K562 (cell line): ENCODE data around the gene BSCL2. TPM values are rescaled to one million over a fixed set of nuclear protein-coding genes. Genes with fewer than 3 reads are reported as not detected.
A peak's percentile ranks its signal among the peaks of the same experiment; 100 is the strongest.

Source experiments
- ATAC-seq: fragments of 200-7000 bp; cut with Tn5 transposase; 3 replicates; pipeline ENCODE4 v1.9.1; 2020; ENCODE audit warnings: moderate library complexity
- BruUV-seq: library from RNA; stranded (reverse); fragments of 400-500 nt; replicated peaks from 2 replicates; lab custom pipeline; 2021; lab: Mats Ljungman, UMichigan
- CTCF ChIA-PET: fragments of 300-600 bp; formaldehyde crosslinking; extraction: SDS; loops from one replicate; lab custom pipeline; 2021; ENCODE audit warnings: low intra/inter-chr PET ratio; lab: Yijun Ruan, JAX
- POLR2A ChIA-PET: fragments of 300-600, 350-650 bp; sonication (Branson Sonifier 250); formaldehyde crosslinking; extraction: SDS; loops from one replicate; lab custom pipeline; 2021; ENCODE audit warnings: antibody characterized with exemption, inconsistent platforms; lab: Yijun Ruan, JAX
- DNase-seq, 4 experiments: peaks; one replicate each; pipeline versions ENCODE4 v3.0.0 to v3.0.0-alpha.2; 2011 to 2018; ENCODE audit warnings: low spot score in 3 of 4, mixed read lengths in 3 of 4; ENCODE audit errors: extremely low read depth in 1 of 4
- FAIRE-seq: peaks from 2 replicates; lab custom pipeline; 2011; peaks lifted over from hg19 to GRCh38; lab: Jason Lieb, UNC
- H2AFZ ChIP-seq: 2 replicates; pipeline ENCODE4 v1.6.0; 2011; ENCODE audit warnings: low read depth, low read length, control low read depth, inconsistent platforms
- H3K27ac ChIP-seq: fragments of 200-600 bp; 3 replicates; pipeline ENCODE4 v1.8.0; 2011; ENCODE audit warnings: low read depth, mild to moderate bottlenecking, control low read depth, inconsistent platforms, low read length, moderate library complexity, mixed read lengths; ENCODE audit errors: extremely low read depth
- H3K27me3 ChIP-seq, 2 experiments: fragments of 300-600 bp in 1 of 2; 2 replicates in 1 of 2; 3 replicates in 1 of 2; pipeline versions ENCODE4 v1.6.0 to v1.8.0; 2011; ENCODE audit warnings: inconsistent platforms in 2 of 2, low read length in 2 of 2, mild to moderate bottlenecking in 1 of 2, mixed read lengths in 1 of 2, moderate library complexity in 1 of 2; ENCODE audit not compliant: control insufficient read depth in 2 of 2, insufficient read depth in 2 of 2
- H3K36me3 ChIP-seq: fragments of 300-600 bp; 3 replicates; pipeline ENCODE4 v1.8.0; 2011; ENCODE audit warnings: mild to moderate bottlenecking, low read length, inconsistent platforms; ENCODE audit not compliant: control insufficient read depth, insufficient read depth
- H3K4me1 ChIP-seq, 2 experiments: fragments of 200-600 bp in 1 of 2; replicated peaks in 1 of 2; 2 replicates in 1 of 2; 3 replicates in 1 of 2; pipeline versions ENCODE4 v1.5.1 to v1.8.0; 2011; ENCODE audit warnings: inconsistent platforms in 2 of 2, low read length in 2 of 2, mild to moderate bottlenecking in 1 of 2, mixed read lengths in 1 of 2, moderate library complexity in 1 of 2; ENCODE audit not compliant: control insufficient read depth in 2 of 2, insufficient read depth in 2 of 2
- H3K4me2 ChIP-seq: 2 replicates; pipeline ENCODE4 v1.6.1; 2011; ENCODE audit warnings: low read length, control low read depth, inconsistent platforms, mixed read lengths; ENCODE audit not compliant: insufficient read depth
- H3K4me3 ChIP-seq: fragments of 200-600 bp; sonication (generic), shearing (Covaris generic); 2 replicates; pipeline ENCODE4 v1.5.1; 2016; ENCODE audit warnings: control low read depth, inconsistent platforms
- H3K79me2 ChIP-seq: fragments of 200-600 bp; 3 replicates; pipeline ENCODE4 v1.8.0; 2011; ENCODE audit warnings: low read length, inconsistent platforms; ENCODE audit not compliant: control insufficient read depth, insufficient read depth
- H3K9ac ChIP-seq, 2 experiments: 2 replicates each; pipeline versions ENCODE4 v1.6.0 to v1.6.1; 2011; ENCODE audit warnings: low read depth in 2 of 2, low read length in 2 of 2, control low read depth in 1 of 2, inconsistent platforms in 1 of 2, mild to moderate bottlenecking in 1 of 2, mixed read lengths in 1 of 2; ENCODE audit not compliant: insufficient read depth in 1 of 2
- H3K9me1 ChIP-seq: one replicate; pipeline ENCODE4 v1.6.0; 2011; ENCODE audit warnings: inconsistent platforms, mild to moderate bottlenecking, low read length, moderate library complexity; ENCODE audit not compliant: control insufficient read depth, insufficient read depth
- H3K9me3 ChIP-seq: replicated peaks from 2 replicates; pipeline ENCODE4 v1.5.1; 2011; ENCODE audit warnings: low read depth, low read length, inconsistent platforms; ENCODE audit not compliant: control insufficient read depth, insufficient read depth
- H4K20me1 ChIP-seq: replicated peaks from 2 replicates; pipeline ENCODE4 v1.6.1; 2011; ENCODE audit warnings: low read length, inconsistent platforms, mixed read lengths; ENCODE audit not compliant: control insufficient read depth, insufficient read depth
- CBX5 ChIP-seq: IDR thresholded peaks from 2 replicates; pipeline ENCODE4 v1.6.1; 2014; ENCODE audit warnings: low read depth, borderline replicate concordance
- CTCFL ChIP-seq: IDR thresholded peaks from 2 replicates; pipeline ENCODE4 v1.6.1; 2011; ENCODE audit warnings: borderline replicate concordance, low read depth, mild to moderate bottlenecking, moderate library complexity, low read length; ENCODE audit not compliant: insufficient read depth, poor library complexity, severe bottlenecking
- E2F1 ChIP-seq: sonication (generic); formaldehyde crosslinking; IDR thresholded peaks from 2 replicates; pipeline ENCODE4 v1.8.1; 2023; ENCODE audit warnings: mild to moderate bottlenecking, missing genetic modification reagents, moderate library complexity
- MED1 ChIP-seq: sonication (generic); formaldehyde crosslinking; IDR thresholded peaks from 2 replicates; pipeline ENCODE4 v1.8.1; 2023; ENCODE audit warnings: missing genetic modification reagents, borderline replicate concordance
- MTF1 ChIP-seq: fragments of 250-450 bp; sonication (Bioruptor Pico); IDR thresholded peaks from 2 replicates; pipeline ENCODE4 v1.9.0; 2021; ENCODE audit warnings: moderate library complexity, mild to moderate bottlenecking, inconsistent platforms, borderline replicate concordance
- RFX5 ChIP-seq: IDR thresholded peaks from 2 replicates; pipeline ENCODE4 v1.6.1; 2011; ENCODE audit warnings: low read depth, mild to moderate bottlenecking, improper control_type of control experiment, low read length
- TFAP4 ChIP-seq: sonication (generic); formaldehyde crosslinking; IDR thresholded peaks from 2 replicates; pipeline ENCODE4 v1.8.0; 2022; ENCODE audit warnings: missing genetic modification reagents, mild to moderate bottlenecking, moderate library complexity, borderline replicate concordance
- VEZF1 ChIP-seq: fragments of 200-800 bp; sonication (Bioruptor generic); IDR thresholded peaks from 2 replicates; pipeline ENCODE4 v1.6.1; 2017; ENCODE audit warnings: missing genetic modification characterization, missing compliant biosample characterization
- XRCC4 ChIP-seq: IDR thresholded peaks from one replicate; pipeline ENCODE4 v1.6.1; 2011; ENCODE audit not compliant: insufficient read depth, insufficient read length; ENCODE audit errors: extremely low read depth
- ZBTB12 ChIP-seq: fragments of 250-450 bp; sonication (Bioruptor Pico); IDR thresholded peaks from 2 replicates; pipeline ENCODE4 v1.4.0; 2020
- ZBTB43 ChIP-seq: sonication (generic); formaldehyde crosslinking; IDR thresholded peaks from 2 replicates; pipeline ENCODE4 v1.8.0; 2023; ENCODE audit warnings: mild to moderate bottlenecking, missing genetic modification reagents
- ZFP36 ChIP-seq: fragments of 150-350 bp; IDR thresholded peaks from 2 replicates; pipeline ENCODE4 v1.6.1; 2018; ENCODE audit warnings: low read length, low read depth; ENCODE audit not compliant: partially characterized antibody
- ZKSCAN1 ChIP-seq: fragments of 150-350 bp; IDR thresholded peaks from 2 replicates; pipeline ENCODE4 v1.6.1; 2016; ENCODE audit warnings: low read depth, low read length
- ZNF12 ChIP-seq: sonication (generic); formaldehyde crosslinking; IDR thresholded peaks from 2 replicates; pipeline ENCODE4 v1.4.0; 2020; ENCODE audit warnings: mild to moderate bottlenecking, missing genetic modification reagents
- WGBS: fragments of 100-300 bp; shearing (Covaris generic); methylation state at CpG from one replicate; pipeline ENCODE4 v1.1.6; 2016; ENCODE audit warnings: low coverage, mixed read lengths; ENCODE audit not compliant: insufficient coverage; ENCODE audit errors: missing lambda C conversion rate; 5-methylcytosine and 5-hydroxymethylcytosine counted together
- in situ Hi-C: fragments of 300-500 bp; cut with MboI; formaldehyde crosslinking; loops from 4 replicates; pipeline ENCODE4 v1.15.0; 2018; ENCODE audit warnings: inconsistent platforms, mixed read lengths
- intact Hi-C: fragments of 100-400 bp; cut with micrococcal nuclease; formaldehyde crosslinking; loops from 2 replicates; pipeline ENCODE4 v1.14.2; 2022
- polyA plus RNA-seq, 8 experiments: library from polyadenylated mRNA; depleted of rRNA in 4 of 8; stranded (reverse) in 5 of 8; unstranded in 3 of 8; fragments of >200 nt; fragmentation: Nextera tagmentation in 2 of 8; fragmentation: Illumina TruSeq in 1 of 8; extraction: Ambion mirVana in 2 of 8; extraction: Trizol in 1 of 8; gene quantifications; 2 replicates each; pipeline versions ENCODE4 v1.2.1 to v1.2.3, GENCODE V29; 2011 to 2014; ENCODE audit warnings: inconsistent platforms in 1 of 8, missing spikeins in 1 of 8
- total RNA-seq, 7 experiments: library from RNA; depleted of rRNA in 6 of 7; stranded (reverse); fragments of >200 nt in 6 of 7; fragmentation: Illumina TruSeq in 2 of 7; extraction: Trizol in 2 of 7; gene quantifications; 2 replicates each; pipeline versions ENCODE4 v1.2.1 to v1.2.3, GENCODE V29; 2011 to 2021; ENCODE audit warnings: low replicate concordance in 1 of 7

Gene BSCL2
- total and polyA plus RNA-seq, 9 of the 15 experiments (the other 6 are each of a cell fraction or from before 2014, with no cell fraction given): 18.9 to 51.7 (median 35.2) TPM

- Histone ChIP-seq H3K27ac (no peak overlapping the region), H3K4me3 (no peak overlapping the region), H4K20me1 (no peaks in the 10 kb centered on the region), H2AFZ (no peak overlapping the region), H3K4me2 (no peak overlapping the region), H3K9ac (peak overlapping the region in 1 of 2 experiments; percentile 72; a peak in 1 of 4 replicates), H3K4me1 (peaks cover 0 to 10% of the 10 kb centered on the region in 2 experiments; a peak in 3 of 5 replicates), H3K9me1 (no peaks in the 10 kb centered on the region), H3K27me3 (no peaks in the 10 kb centered on the region), H3K79me2 (no peaks in the 10 kb centered on the region), H3K9me3 (no peaks in the 10 kb centered on the region), H3K36me3 (peaks cover 33% of the 10 kb centered on the region)
- ChIA-PET CTCF (no interaction called here), POLR2A (interaction anchor here (0.7 to 1.9 kb wide), 6 partner anchors 8 to 117 kb away, joined by 3 to 11 read pairs (median 4); partner anchors contain the start of genes C11orf98, CSKMT, NXF1 and UQCC3)
- no peak for DNase-seq
- WGBS: 22% methylated on average over 1 of the region's 1 CpG
- BruUV-seq: no TSS peak
- intact Hi-C loops (no loop called here), in situ Hi-C loops (no loop called here)
- no peak for ATAC-seq
- FAIRE-seq: no peak
- TF ChIP-seq ZBTB43 (CRISPR knock-in tag): no peak
- TF ChIP-seq ZFP36: no peak
- no peak for TF ChIP-seq ZBTB12 (CRISPR knock-in tag)
- no peak for TF ChIP-seq ZNF12 (CRISPR knock-in tag)
- TF ChIP-seq E2F1 (CRISPR knock-in tag): no peak
- TF ChIP-seq RFX5: no peak
- no peak for TF ChIP-seq CBX5
- no peak for TF ChIP-seq CTCFL
- TF ChIP-seq MTF1: no peak
- no peak for TF ChIP-seq TFAP4 (CRISPR knock-in tag)
- no peak for TF ChIP-seq XRCC4
- no peak for TF ChIP-seq ZKSCAN1
- TF ChIP-seq VEZF1 (CRISPR knock-in tag): no peak
- TF ChIP-seq MED1 (CRISPR knock-in tag): no peak
Observed at GRCh38 chr11:62688491-62688890, 18.7 kb downstream of the BSCL2 start.
